OCI-LY3 (cell line): ENCODE measurements around the gene KAT6B.

Experiments
- CTCF ChIP-seq: fragments of 200-600, 300-600 bp; sonication (generic); IDR thresholded peaks from 2 replicates; pipeline ENCODE4 v1.5.1; 2014; ENCODE audit warnings: antibody characterized with exemption, low read length, low read depth
- EZH2phosphoT487 ChIP-seq: fragments of 200-600 bp; shearing (Covaris generic); IDR thresholded peaks from 2 replicates; pipeline ENCODE4 v1.6.1; 2018; ENCODE audit warnings: antibody characterized with exemption, mixed run types, low read depth

- TF ChIP-seq CTCF, result no peak
- TF ChIP-seq EZH2phosphoT487, result no peak
These were observed 80.3 kb downstream of the KAT6B start for GRCh38 chr10:74906611-74907198.
